K562 (cell line): ENCODE results near the gene KLHL20. TPM values are rescaled to one million over a fixed set of nuclear protein-coding genes. Genes with fewer than 3 reads are reported as not detected.
"Not testable (repeated sequence)": the region's sequence is repeated elsewhere in the genome, so short reads cannot be mapped to it uniquely, and the experiment has no call there.

Experiments used
- ATAC-seq: fragments of 200-7000 bp; cut with Tn5 transposase; 3 replicates; pipeline ENCODE4 v1.9.1; 2020; ENCODE audit warnings: moderate library complexity
- BruUV-seq: library from RNA; stranded (reverse); fragments of 400-500 nt; replicated peaks from 2 replicates; lab custom pipeline; 2021; lab: Mats Ljungman, UMichigan
- CTCF ChIA-PET: fragments of 300-600 bp; formaldehyde crosslinking; extraction: SDS; loops from one replicate; lab custom pipeline; 2021; ENCODE audit warnings: low intra/inter-chr PET ratio; lab: Yijun Ruan, JAX
- POLR2A ChIA-PET: fragments of 300-600, 350-650 bp; sonication (Branson Sonifier 250); formaldehyde crosslinking; extraction: SDS; loops from one replicate; lab custom pipeline; 2021; ENCODE audit warnings: antibody characterized with exemption, inconsistent platforms; lab: Yijun Ruan, JAX
- DNase-seq, 4 experiments: peaks; one replicate each; pipeline versions ENCODE4 v3.0.0 to v3.0.0-alpha.2; 2011 to 2018; ENCODE audit warnings: low spot score in 3 of 4, mixed read lengths in 3 of 4; ENCODE audit errors: extremely low read depth in 1 of 4
- FAIRE-seq: peaks from 2 replicates; lab custom pipeline; 2011; peaks lifted over from hg19 to GRCh38; lab: Jason Lieb, UNC
- H2AFZ ChIP-seq: 2 replicates; pipeline ENCODE4 v1.6.0; 2011; ENCODE audit warnings: low read depth, low read length, control low read depth, inconsistent platforms
- H3K27ac ChIP-seq: fragments of 200-600 bp; 3 replicates; pipeline ENCODE4 v1.8.0; 2011; ENCODE audit warnings: low read depth, mild to moderate bottlenecking, control low read depth, inconsistent platforms, low read length, moderate library complexity, mixed read lengths; ENCODE audit errors: extremely low read depth
- H3K27me3 ChIP-seq, 2 experiments: fragments of 300-600 bp in 1 of 2; 2 replicates in 1 of 2; 3 replicates in 1 of 2; pipeline versions ENCODE4 v1.6.0 to v1.8.0; 2011; ENCODE audit warnings: inconsistent platforms in 2 of 2, low read length in 2 of 2, mild to moderate bottlenecking in 1 of 2, mixed read lengths in 1 of 2, moderate library complexity in 1 of 2; ENCODE audit not compliant: control insufficient read depth in 2 of 2, insufficient read depth in 2 of 2
- H3K36me3 ChIP-seq: fragments of 300-600 bp; 3 replicates; pipeline ENCODE4 v1.8.0; 2011; ENCODE audit warnings: mild to moderate bottlenecking, low read length, inconsistent platforms; ENCODE audit not compliant: control insufficient read depth, insufficient read depth
- H3K4me1 ChIP-seq, 2 experiments: fragments of 200-600 bp in 1 of 2; replicated peaks in 1 of 2; 2 replicates in 1 of 2; 3 replicates in 1 of 2; pipeline versions ENCODE4 v1.5.1 to v1.8.0; 2011; ENCODE audit warnings: inconsistent platforms in 2 of 2, low read length in 2 of 2, mild to moderate bottlenecking in 1 of 2, mixed read lengths in 1 of 2, moderate library complexity in 1 of 2; ENCODE audit not compliant: control insufficient read depth in 2 of 2, insufficient read depth in 2 of 2
- H3K4me2 ChIP-seq: 2 replicates; pipeline ENCODE4 v1.6.1; 2011; ENCODE audit warnings: low read length, control low read depth, inconsistent platforms, mixed read lengths; ENCODE audit not compliant: insufficient read depth
- H3K4me3 ChIP-seq: fragments of 200-600 bp; sonication (generic), shearing (Covaris generic); 2 replicates; pipeline ENCODE4 v1.5.1; 2016; ENCODE audit warnings: control low read depth, inconsistent platforms
- H3K79me2 ChIP-seq: fragments of 200-600 bp; 3 replicates; pipeline ENCODE4 v1.8.0; 2011; ENCODE audit warnings: low read length, inconsistent platforms; ENCODE audit not compliant: control insufficient read depth, insufficient read depth
- H3K9ac ChIP-seq, 2 experiments: 2 replicates each; pipeline versions ENCODE4 v1.6.0 to v1.6.1; 2011; ENCODE audit warnings: low read depth in 2 of 2, low read length in 2 of 2, control low read depth in 1 of 2, inconsistent platforms in 1 of 2, mild to moderate bottlenecking in 1 of 2, mixed read lengths in 1 of 2; ENCODE audit not compliant: insufficient read depth in 1 of 2
- H3K9me1 ChIP-seq: one replicate; pipeline ENCODE4 v1.6.0; 2011; ENCODE audit warnings: inconsistent platforms, mild to moderate bottlenecking, low read length, moderate library complexity; ENCODE audit not compliant: control insufficient read depth, insufficient read depth
- H3K9me3 ChIP-seq: replicated peaks from 2 replicates; pipeline ENCODE4 v1.5.1; 2011; ENCODE audit warnings: low read depth, low read length, inconsistent platforms; ENCODE audit not compliant: control insufficient read depth, insufficient read depth
- H4K20me1 ChIP-seq: replicated peaks from 2 replicates; pipeline ENCODE4 v1.6.1; 2011; ENCODE audit warnings: low read length, inconsistent platforms, mixed read lengths; ENCODE audit not compliant: control insufficient read depth, insufficient read depth
- BCOR ChIP-seq: fragments of 450-650 bp; IDR thresholded peaks from 2 replicates; pipeline ENCODE4 v1.6.1; 2016
- CEBPG ChIP-seq, 3 experiments: fragments of 200-800 bp in 1 of 3; sonication (Bioruptor generic) in 1 of 3; sonication (generic) in 1 of 3; formaldehyde crosslinking in 1 of 3; IDR thresholded peaks in 2 of 3; conservative IDR thresholded peaks in 1 of 3; 2 replicates each; pipeline versions ENCODE4 v1.6.1 to v1.8.0; 2016 to 2022; ENCODE audit warnings: missing compliant biosample characterization in 2 of 3, missing genetic modification characterization in 2 of 3, mild to moderate bottlenecking in 1 of 3, missing genetic modification reagents in 1 of 3
- CHD2 ChIP-seq: IDR thresholded peaks from 2 replicates; pipeline ENCODE4 v1.6.1; 2011; ENCODE audit warnings: low read depth, low read length
- GTF3C2 ChIP-seq: IDR thresholded peaks from 3 replicates; pipeline ENCODE4 v1.6.1; 2011; ENCODE audit warnings: borderline replicate concordance, mild to moderate bottlenecking, moderate library complexity; ENCODE audit not compliant: insufficient read length; ENCODE audit errors: extremely low read depth
- KDM1A ChIP-seq, 2 experiments: fragments of 450-650 bp; IDR thresholded peaks; 2 replicates each; pipeline ENCODE4 v1.6.1; 2016; ENCODE audit warnings: mild to moderate bottlenecking in 2 of 2
- PCBP2 ChIP-seq: fragments of 200-400 bp; formaldehyde crosslinking; IDR thresholded peaks from 2 replicates; pipeline ENCODE4 v1.6.1; 2018; ENCODE audit warnings: low read length, low read depth, mild to moderate bottlenecking, moderate library complexity; ENCODE audit not compliant: poor library complexity, severe bottlenecking
- ZNF146 ChIP-seq: IDR thresholded peaks from one replicate; pipeline ENCODE4 v1.6.1; 2018; ENCODE audit warnings: missing compliant biosample characterization; ENCODE audit not compliant: unreplicated experiment
- ZNF184 ChIP-seq: sonication (generic); formaldehyde crosslinking; IDR thresholded peaks from 2 replicates; pipeline ENCODE4 v1.5.0; 2020; ENCODE audit warnings: missing genetic modification reagents
- WGBS: fragments of 100-300 bp; shearing (Covaris generic); methylation state at CpG from one replicate; pipeline ENCODE4 v1.1.6; 2016; ENCODE audit warnings: low coverage, mixed read lengths; ENCODE audit not compliant: insufficient coverage; ENCODE audit errors: missing lambda C conversion rate; 5-methylcytosine and 5-hydroxymethylcytosine counted together
- in situ Hi-C: fragments of 300-500 bp; cut with MboI; formaldehyde crosslinking; loops from 4 replicates; pipeline ENCODE4 v1.15.0; 2018; ENCODE audit warnings: inconsistent platforms, mixed read lengths
- intact Hi-C: fragments of 100-400 bp; cut with micrococcal nuclease; formaldehyde crosslinking; loops from 2 replicates; pipeline ENCODE4 v1.14.2; 2022
- polyA plus RNA-seq, 8 experiments: library from polyadenylated mRNA; depleted of rRNA in 4 of 8; stranded (reverse) in 5 of 8; unstranded in 3 of 8; fragments of >200 nt; fragmentation: Nextera tagmentation in 2 of 8; fragmentation: Illumina TruSeq in 1 of 8; extraction: Ambion mirVana in 2 of 8; extraction: Trizol in 1 of 8; gene quantifications; 2 replicates each; pipeline versions ENCODE4 v1.2.1 to v1.2.3, GENCODE V29; 2011 to 2014; ENCODE audit warnings: inconsistent platforms in 1 of 8, missing spikeins in 1 of 8
- total RNA-seq, 7 experiments: library from RNA; depleted of rRNA in 6 of 7; stranded (reverse); fragments of >200 nt in 6 of 7; fragmentation: Illumina TruSeq in 2 of 7; extraction: Trizol in 2 of 7; gene quantifications; 2 replicates each; pipeline versions ENCODE4 v1.2.1 to v1.2.3, GENCODE V29; 2011 to 2021; ENCODE audit warnings: low replicate concordance in 1 of 7

Gene KLHL20
- total and polyA plus RNA-seq, 9 of the 15 experiments (the other 6 are each of a cell fraction or from before 2014, with no cell fraction given): 8.9 to 23.2 (median 16.8) TPM

GRCh38 chr1:173731331-173731730 lies 16.6 kb downstream of the KLHL20 start:
- H3K4me1 ChIP-seq, FAIRE-seq, H4K20me1 ChIP-seq, H3K9me1 ChIP-seq: not testable (repeated sequence)
- TF ChIP-seq BCOR (peak; percentile 56; the same call in 1 of the 2 replicates), KDM1A (IDR thresholded peaks at IDR 0.05) (0 out of 4 replicates have a peak, but pooled peaks of 1 of the 2 experiments have one; percentile 40), ZNF146 (peak; percentile 74)
- TF ChIP-seq, all 486 proteins: peak for 3; not testable (repeated sequence) for 483
- BruUV-seq, H3K9ac ChIP-seq, H3K9me3 ChIP-seq, H3K79me2 ChIP-seq, in situ Hi-C loops, H3K27me3 ChIP-seq, CTCF ChIA-PET, H3K27ac ChIP-seq, H3K4me2 ChIP-seq, intact Hi-C loops, H3K4me3 ChIP-seq, DNase-seq, H2AFZ ChIP-seq, ATAC-seq, POLR2A ChIA-PET: not testable (repeated sequence)
- 88% methylated on average over 1 of the region's 1 CpG for WGBS
- peaks cover 26% of the 10 kb centered on the region for H3K36me3 ChIP-seq

- Histone ChIP-seq H3K9me3 (no peaks in the 10 kb centered on the region), H3K27ac (no peak overlapping the region), H3K9ac (no peak overlapping the region), H2AFZ (no peak overlapping the region), H4K20me1 (no peaks in the 10 kb centered on the region), H3K79me2 (peaks cover 18% of the 10 kb centered on the region), H3K4me3 (no peak overlapping the region), H3K9me1 (no peaks in the 10 kb centered on the region), H3K36me3 (peaks cover 23% of the 10 kb centered on the region)
- no TSS peak for BruUV-seq
- CTCF ChIA-PET: no interaction called here
- WGBS: 93% methylated on average over 9 of the region's 9 CpGs
- in situ Hi-C loops: no loop called here
- FAIRE-seq: no peak
- TF ChIP-seq PCBP2 (no peak), CHD2 (no peak), GTF3C2 (no peak), CEBPG (CRISPR knock-in tag; IDR thresholded peaks at IDR 0.05) (no peak), CEBPG (tag; conservative IDR thresholded peaks at IDR 0.05 in 1 of 2, IDR thresholded peaks at IDR 0.05 in 1 of 2) (no peak), ZNF184 (no peak)
- TF ChIP-seq, all 486 proteins: peak for 0
- Histone ChIP-seq H3K4me2 (no peak overlapping the region), H3K27me3 (no peaks in the 10 kb centered on the region), H3K4me1 (no peaks in the 10 kb centered on the region)
- POLR2A ChIA-PET: interaction anchor here (1.3 kb wide), 1 partner anchor 13 kb away, joined by 3 read pairs; no protein-coding TSS in a partner anchor
- DNase-seq (no peak), ATAC-seq (no peak)
- intact Hi-C loops: no loop called here
Observed at GRCh38 chr1:173733912-173734311, 19.1 kb downstream of the KLHL20 start.
